GM10248 (cell line): Measurements from ENCODE around the gene SNX14.
"Not testable (repeated sequence)": the region's sequence is repeated elsewhere in the genome, so short reads cannot be mapped to it uniquely, and the experiment has no call there.

Experiments used
- CTCF ChIA-PET: fragments of 300-600 bp; sonication (Branson Sonifier 250); formaldehyde crosslinking; extraction: SDS; loops from one replicate; lab custom pipeline; 2021; ENCODE audit warnings: antibody characterized with exemption; lab: Yijun Ruan, JAX
- POLR2A ChIA-PET: fragments of 350-650 bp; sonication (Branson Sonifier 250); formaldehyde crosslinking; extraction: SDS; loops from one replicate; lab custom pipeline; 2020; ENCODE audit warnings: antibody characterized with exemption; lab: Yijun Ruan, JAX
- DNase-seq: peaks from one replicate; pipeline ENCODE4 v3.0.0; 2012; ENCODE audit errors: extremely low spot score
- TF ChIP-seq, protein P1 (sequence below): IDR thresholded peaks from 2 replicates; pipeline ENCODE4 v1.5.1; 2012; ENCODE audit warnings: mild to moderate bottlenecking, low read depth; ENCODE audit errors: extremely low read depth, missing control alignments, control extremely low read depth

Gene SNX14

DNA sequence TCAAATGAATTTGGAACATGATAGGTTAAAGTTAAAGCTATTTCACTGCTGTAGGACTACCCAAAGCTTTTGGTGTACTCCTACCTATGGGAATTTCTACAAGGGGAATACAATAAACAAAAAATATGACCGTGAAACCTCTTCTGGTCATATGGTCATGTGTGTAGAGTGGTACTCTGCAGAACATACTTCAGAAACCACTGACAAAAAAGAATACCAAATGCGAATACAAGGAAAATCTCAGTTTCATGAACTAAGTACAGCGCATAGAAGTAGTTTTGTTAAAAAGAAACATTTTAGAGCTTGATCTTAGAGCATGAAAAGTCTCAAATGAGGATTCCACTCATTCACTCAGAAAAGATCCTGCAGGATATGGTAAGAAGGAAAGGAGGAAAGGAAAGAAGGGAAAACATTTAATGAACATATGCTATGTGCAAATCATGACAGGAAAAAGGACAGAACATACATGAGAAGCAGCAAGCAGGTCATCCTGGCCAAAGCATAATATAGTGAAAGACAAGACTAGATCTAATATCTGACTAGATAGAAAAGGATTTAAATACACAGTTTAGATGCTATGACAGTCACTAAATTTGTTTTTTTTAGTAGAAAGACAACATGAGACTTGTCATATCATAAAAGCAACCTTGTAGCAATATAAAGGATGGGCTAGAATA is 36.5 kb downstream of the SNX14 start:
- no peak for DNase-seq
- CTCF ChIA-PET, result interaction anchor here (0.9 to 1.2 kb wide), 2 partner anchors 13 to 21 kb away, joined by 4 read pairs; no protein-coding TSS in a partner anchor
- POLR2A ChIA-PET, result no interaction called here
- TF ChIP-seq, protein P1, sequence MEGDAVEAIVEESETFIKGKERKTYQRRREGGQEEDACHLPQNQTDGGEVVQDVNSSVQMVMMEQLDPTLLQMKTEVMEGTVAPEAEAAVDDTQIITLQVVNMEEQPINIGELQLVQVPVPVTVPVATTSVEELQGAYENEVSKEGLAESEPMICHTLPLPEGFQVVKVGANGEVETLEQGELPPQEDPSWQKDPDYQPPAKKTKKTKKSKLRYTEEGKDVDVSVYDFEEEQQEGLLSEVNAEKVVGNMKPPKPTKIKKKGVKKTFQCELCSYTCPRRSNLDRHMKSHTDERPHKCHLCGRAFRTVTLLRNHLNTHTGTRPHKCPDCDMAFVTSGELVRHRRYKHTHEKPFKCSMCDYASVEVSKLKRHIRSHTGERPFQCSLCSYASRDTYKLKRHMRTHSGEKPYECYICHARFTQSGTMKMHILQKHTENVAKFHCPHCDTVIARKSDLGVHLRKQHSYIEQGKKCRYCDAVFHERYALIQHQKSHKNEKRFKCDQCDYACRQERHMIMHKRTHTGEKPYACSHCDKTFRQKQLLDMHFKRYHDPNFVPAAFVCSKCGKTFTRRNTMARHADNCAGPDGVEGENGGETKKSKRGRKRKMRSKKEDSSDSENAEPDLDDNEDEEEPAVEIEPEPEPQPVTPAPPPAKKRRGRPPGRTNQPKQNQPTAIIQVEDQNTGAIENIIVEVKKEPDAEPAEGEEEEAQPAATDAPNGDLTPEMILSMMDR, result no peak

DNA sequence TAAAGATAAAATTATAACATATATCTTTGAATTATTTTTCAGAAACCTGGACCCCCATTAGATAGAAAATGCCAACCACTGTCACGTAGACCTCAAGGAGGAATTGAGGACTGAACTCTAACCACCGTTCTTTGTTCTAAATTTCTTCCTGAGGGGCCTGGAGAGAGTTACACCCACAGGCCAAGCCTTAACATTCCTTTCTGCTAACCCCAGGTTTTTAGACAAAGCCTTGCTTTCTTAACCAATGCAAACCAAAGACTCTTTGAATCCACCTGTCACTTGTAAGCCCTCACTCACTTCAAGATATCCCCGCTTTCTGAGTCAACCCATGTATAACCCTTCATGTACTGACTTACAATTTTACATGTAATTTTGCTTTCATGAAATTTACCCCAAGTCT is 41.0 kb downstream of the SNX14 start:
- ChIA-PET POLR2A (interaction anchor here (0.6 kb wide), 1 partner anchor 53 kb away, joined by 3 read pairs; no protein-coding TSS in a partner anchor), CTCF (interaction anchor here (1.0 to 1.4 kb wide), 3 partner anchors 17 to 70 kb away, joined by 3 to 4 read pairs (median 3); no protein-coding TSS in a partner anchor)
- TF ChIP-seq, protein P1, result no peak
- no peak for DNase-seq

DNA sequence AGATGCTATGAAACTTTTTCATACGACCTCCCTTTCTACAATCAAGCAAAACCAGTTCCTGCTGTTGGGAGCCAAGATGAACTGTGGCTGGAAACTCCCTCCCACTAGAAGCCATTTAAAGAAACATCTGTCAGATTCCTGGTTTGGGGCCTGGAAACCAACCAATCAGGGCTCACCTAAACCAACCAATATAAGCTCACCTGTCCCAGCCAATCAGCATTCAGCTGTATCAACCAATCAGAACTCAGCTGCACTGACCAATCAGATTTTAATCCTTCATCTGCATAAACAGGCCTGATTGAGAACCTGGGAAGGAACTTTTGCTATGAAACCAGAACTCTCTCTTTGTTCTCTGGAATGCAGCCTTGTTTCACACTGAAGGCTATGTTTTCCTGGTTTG is 42.4 kb downstream of the SNX14 start:
- TF ChIP-seq, protein P1, result no peak
- POLR2A ChIA-PET, result no interaction called here
- CTCF ChIA-PET, result interaction anchor here (0.7 to 1.5 kb wide), 3 partner anchors 14 to 69 kb away, joined by 3 to 8 read pairs (median 3); no protein-coding TSS in a partner anchor
- DNase-seq, result no peak

DNA sequence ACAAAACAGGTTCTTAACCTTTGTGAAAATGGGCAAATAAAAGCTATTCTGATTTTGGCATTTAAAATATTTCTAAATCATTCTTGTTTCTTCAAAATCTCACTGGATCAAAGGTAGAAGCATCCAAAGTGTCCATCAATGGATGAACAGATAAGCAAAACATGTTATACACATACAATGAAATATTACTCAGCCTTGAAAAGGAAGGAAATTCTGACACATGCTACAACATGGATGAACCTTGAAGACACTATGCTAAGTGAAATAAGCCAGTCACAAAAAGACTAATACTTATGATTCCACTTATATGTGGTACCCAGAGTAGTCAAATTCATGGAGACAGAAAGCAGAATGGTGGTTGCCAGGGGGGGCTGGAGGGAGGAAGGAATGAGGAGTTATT is 45.9 kb downstream of the SNX14 start:
- TF ChIP-seq, protein P1, result no peak
- POLR2A ChIA-PET, result no interaction called here
- no peak for DNase-seq
- CTCF ChIA-PET, result interaction anchor here (1.0 to 2.2 kb wide), 2 partner anchors 11 to 14 kb away, joined by 3 to 13 read pairs; no protein-coding TSS in a partner anchor

DNA sequence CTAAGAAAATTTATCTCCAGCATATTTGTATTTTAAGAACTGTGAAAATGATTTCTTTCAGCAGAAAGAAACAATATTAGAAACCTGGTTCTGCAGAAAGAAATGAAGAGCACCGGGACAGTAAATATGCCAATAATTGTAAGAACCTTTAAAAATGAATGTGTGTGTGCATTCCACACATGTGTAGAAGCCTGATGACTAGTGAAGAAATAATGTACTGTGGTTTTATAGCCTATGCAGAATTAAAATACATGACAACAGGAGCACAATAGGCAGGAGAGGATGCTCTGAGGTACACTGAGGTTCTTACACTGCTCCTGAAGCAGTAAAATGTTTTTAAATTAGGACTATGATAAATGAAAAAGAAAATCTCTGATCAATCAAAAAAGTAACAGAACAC is 48.9 kb downstream of the SNX14 start:
- CTCF ChIA-PET, result interaction anchor here (1.0 kb wide), 1 partner anchor 12 kb away, joined by 4 read pairs; no protein-coding TSS in a partner anchor
- no peak for DNase-seq
- POLR2A ChIA-PET, result no interaction called here

DNA sequence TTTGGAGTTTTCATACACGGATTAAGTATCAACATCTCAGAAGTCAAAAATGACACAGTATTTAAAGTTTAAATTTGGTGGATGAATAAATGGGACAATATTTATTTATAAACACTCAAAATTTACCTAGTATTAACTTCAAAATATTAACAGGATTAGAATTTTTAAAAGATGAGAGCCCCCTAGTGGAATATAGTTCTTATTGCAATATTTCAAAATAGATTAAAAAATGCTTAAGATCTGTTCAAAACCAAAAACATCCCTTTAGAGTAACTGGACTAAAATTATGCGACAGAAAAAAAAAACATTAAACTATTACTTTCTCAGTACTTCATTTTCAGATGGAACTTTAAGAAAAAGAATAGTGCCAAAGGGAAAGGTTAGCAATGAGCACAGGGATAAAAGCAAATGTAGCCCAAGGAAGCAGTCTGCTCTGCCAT is 56.6 kb downstream of the SNX14 start:
- ChIA-PET POLR2A (no interaction called here), CTCF (interaction anchor here (0.6 to 4.3 kb wide), 31 partner anchors 9 to 1297 kb away, joined by 3 to 32 read pairs (median 3); partner anchors contain the start of gene SNX14)
- peak; percentile 15 for DNase-seq
- TF ChIP-seq, protein P1, result peak; percentile 35

More for the DNA sequence above, 48.9 kb downstream of the SNX14 start:
- TF ChIP-seq, protein P1, result no peak

DNA sequence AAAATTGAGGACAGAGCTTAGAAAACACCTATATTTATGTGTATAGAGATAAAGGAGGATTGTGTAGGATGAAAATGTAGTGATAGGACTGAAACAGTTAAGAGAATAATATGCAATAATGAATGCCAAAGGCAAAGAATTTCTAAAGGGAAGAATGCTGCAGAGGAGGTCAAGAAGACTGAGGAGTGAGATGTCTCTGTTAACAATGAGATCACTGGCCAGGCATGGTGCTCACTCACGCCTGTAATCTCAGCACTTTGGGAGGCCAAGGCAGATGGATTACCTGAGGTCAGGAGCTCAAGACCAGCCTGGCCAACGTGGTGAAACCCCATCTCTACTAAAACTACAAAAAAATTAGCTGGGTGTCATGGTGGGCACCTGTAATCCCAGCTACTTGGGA is 69.4 kb downstream of the SNX14 start:
- POLR2A ChIA-PET, DNase-seq: not testable (repeated sequence)
- CTCF ChIA-PET, result interaction anchor here (1.4 to 4.8 kb wide), 4 partner anchors 12 to 49 kb away, joined by 3 to 32 read pairs (median 4); no protein-coding TSS in a partner anchor
